GM15510 (cell line): ENCODE measurements around the gene GLRB.

Experiments used
- POLR2A ChIP-seq: IDR thresholded peaks from 3 replicates; pipeline ENCODE4 v1.6.1; 2011; ENCODE audit warnings: borderline replicate concordance; ENCODE audit not compliant: insufficient read length; ENCODE audit errors: extremely low read depth

Gene GLRB

GRCh38 chr4:157220371-157220881, 144.5 kb downstream of the GLRB start, which contains the start of gene GRIA2:
Gene GRIA2, plus strand, starts transcription at chr4:157220728. Its CDS starts 315 bp downstream, at chr4:157221043.
- no peak for TF ChIP-seq POLR2A

GRCh38 chr4:157221426-157221894, 145.5 kb downstream of the GLRB start:
- TF ChIP-seq POLR2A = no peak
